ENCODE data around the gene MTG1. TPM values are rescaled to one million over a fixed set of nuclear protein-coding genes. Genes with fewer than 3 reads are reported as not detected.
"Not testable (repeated sequence)": the region's sequence is repeated elsewhere in the genome, so short reads cannot be mapped to it uniquely, and the experiment has no call there.

MTG1 gene
- total RNA-seq, 4 donors from 2014 or later = 24.6 to 32.8 (median 27.1) TPM

DNA sequence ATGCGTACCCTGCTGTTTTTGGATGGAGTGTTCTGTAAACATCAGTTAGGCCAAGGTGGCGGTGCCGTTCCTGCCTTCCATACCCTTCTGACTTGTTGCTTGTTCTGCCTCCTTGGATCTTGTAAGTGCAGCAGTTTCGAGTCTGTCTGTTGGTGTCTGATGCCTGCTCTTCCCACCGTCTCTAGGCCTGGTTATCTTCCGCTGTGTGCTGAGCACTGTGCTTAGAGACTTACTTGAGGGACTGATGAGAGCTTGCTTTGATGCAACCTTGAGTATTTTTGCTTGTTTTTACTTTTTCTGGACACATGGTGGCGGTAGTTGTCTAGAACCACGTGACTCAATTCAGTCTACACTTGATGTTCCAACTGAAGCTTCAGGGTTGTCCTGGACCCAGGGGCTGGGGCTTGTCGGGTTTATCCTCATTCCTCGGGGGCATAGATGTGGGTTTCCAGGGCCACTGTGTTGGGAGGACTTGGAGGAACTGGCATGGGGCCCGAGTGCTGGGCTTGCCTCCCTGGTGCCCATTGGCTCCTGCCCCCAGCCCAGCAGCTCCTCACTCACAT, 44.8 kb downstream of the MTG1 start:
- Histone ChIP-seq H3K36me3 (no peaks in the 10 kb centered on the region), H3K9me3 (no peaks in the 10 kb centered on the region), H3K4me3 (no peak overlapping the region), H3K27ac (no peak overlapping the region), H3K27me3 (no peaks in the 10 kb centered on the region), H3K4me1 (no peaks in the 10 kb centered on the region)
- 72 to 80% methylated on average over 9 to 10 of the region's 11 CpGs for WGBS, 2 donors
- TF ChIP-seq POLR2A (IDR thresholded peaks at IDR 0.05) = no peak
- TF ChIP-seq, protein P1, sequence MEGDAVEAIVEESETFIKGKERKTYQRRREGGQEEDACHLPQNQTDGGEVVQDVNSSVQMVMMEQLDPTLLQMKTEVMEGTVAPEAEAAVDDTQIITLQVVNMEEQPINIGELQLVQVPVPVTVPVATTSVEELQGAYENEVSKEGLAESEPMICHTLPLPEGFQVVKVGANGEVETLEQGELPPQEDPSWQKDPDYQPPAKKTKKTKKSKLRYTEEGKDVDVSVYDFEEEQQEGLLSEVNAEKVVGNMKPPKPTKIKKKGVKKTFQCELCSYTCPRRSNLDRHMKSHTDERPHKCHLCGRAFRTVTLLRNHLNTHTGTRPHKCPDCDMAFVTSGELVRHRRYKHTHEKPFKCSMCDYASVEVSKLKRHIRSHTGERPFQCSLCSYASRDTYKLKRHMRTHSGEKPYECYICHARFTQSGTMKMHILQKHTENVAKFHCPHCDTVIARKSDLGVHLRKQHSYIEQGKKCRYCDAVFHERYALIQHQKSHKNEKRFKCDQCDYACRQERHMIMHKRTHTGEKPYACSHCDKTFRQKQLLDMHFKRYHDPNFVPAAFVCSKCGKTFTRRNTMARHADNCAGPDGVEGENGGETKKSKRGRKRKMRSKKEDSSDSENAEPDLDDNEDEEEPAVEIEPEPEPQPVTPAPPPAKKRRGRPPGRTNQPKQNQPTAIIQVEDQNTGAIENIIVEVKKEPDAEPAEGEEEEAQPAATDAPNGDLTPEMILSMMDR (IDR thresholded peaks at IDR 0.05) = peak in 1 of 6 experiments; percentile 41
- no peak for DNase-seq
- intact Hi-C loops (cut with DNase I) = no loop called here

DNA sequence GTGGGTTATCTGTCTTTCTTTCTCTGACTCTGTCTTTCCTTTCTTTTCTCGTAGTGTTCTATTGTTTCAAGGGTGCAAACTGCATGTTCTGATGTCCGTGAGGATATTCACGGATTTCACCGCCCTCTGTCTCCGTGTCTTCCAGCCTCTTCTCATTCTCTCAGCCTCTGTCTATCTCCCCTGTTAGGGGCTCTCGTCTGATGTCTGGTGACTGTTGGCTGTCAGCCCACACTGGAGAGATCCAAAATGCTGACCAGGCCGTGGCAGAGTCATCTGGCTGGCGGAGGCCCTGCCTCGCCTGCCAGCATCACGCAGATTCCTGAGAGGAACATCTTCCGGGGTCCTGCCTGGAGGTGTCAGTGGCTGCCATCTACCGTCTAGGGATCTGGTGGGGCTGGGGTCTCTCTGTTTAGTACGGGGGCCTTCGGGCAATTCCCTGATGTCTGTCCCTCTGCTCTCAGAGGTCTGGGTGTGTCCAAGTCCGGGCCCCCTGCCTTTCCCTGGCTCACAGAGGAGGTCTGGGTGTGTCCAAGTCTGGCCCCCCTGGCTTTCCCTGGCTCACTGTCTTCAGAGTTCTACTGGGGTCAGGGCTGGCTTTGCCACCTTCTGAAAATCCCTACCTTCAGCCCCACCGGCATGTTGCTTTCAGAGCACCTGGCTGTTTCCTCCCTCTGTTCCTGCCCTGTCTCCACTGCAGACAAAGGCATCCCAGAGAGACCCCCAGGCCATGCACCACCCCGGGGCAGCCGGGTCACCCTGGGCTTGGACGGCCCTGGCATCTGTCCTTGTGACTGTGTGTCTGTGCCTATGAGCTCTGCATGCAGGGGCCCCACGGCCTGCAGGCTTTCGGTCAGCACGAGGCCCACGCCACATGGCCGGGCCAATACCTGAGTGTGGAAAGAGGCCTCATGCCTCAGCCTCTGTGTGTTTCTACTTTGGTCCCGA, 45.8 kb downstream of the MTG1 start:
- no peaks in the 10 kb centered on the region for H3K36me3 ChIP-seq
- no peak for DNase-seq
- TF ChIP-seq, protein P1 (IDR thresholded peaks at IDR 0.05) = no peak
- no peak for TF ChIP-seq POLR2A (IDR thresholded peaks at IDR 0.05)
- H3K27me3 ChIP-seq = no peaks in the 10 kb centered on the region
- no peaks in the 10 kb centered on the region for H3K4me1 ChIP-seq
- intact Hi-C loops (cut with DNase I) = no loop called here
- 88 to 94% methylated on average over 10 to 15 of the region's 25 CpGs for WGBS, 2 donors
- H3K27ac ChIP-seq = no peak overlapping the region
- no peaks in the 10 kb centered on the region for H3K9me3 ChIP-seq
- H3K4me3 ChIP-seq = no peak overlapping the region

DNA sequence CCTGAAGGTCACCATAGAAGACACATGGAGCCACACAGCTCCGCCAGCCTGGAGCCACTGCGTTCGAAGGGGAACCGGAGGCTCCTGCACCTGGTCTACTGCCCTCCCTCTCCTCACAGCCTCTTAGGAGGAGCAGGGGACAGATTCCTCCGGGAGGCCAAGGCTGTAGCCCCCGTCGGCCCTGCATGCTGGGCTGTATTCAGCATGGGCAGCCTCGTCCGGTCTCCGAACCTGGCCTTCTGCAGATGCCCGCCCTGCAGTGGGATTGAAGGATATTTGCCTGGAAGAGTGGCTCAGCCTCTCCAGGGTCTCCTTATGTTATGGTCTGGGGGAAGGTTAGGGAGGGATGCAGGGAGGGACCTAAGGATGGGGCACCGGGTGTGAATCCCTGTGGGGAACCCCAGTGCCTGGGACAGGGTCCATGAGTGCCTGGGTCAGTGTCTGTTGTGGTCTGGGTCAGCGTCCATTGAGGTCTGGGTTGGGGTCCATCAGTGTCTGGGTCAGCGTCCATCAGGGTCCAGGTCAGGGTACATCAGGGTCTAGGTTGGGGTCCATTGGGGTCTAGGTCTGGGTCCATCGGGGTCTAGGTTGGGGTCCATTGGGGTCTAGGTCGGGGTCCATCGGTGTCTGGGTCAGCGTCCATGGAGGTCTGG, 46.8 kb downstream of the MTG1 start:
- TF ChIP-seq, protein P1 (IDR thresholded peaks at IDR 0.05) = no peak
- no peak for TF ChIP-seq POLR2A (IDR thresholded peaks at IDR 0.05)
- WGBS, 2 donors = 78% methylated on average over 6 of the region's 18 CpGs; no CpG with 5 or more reads in 1 of the 2 donors
- DNase-seq = no peak

DNA sequence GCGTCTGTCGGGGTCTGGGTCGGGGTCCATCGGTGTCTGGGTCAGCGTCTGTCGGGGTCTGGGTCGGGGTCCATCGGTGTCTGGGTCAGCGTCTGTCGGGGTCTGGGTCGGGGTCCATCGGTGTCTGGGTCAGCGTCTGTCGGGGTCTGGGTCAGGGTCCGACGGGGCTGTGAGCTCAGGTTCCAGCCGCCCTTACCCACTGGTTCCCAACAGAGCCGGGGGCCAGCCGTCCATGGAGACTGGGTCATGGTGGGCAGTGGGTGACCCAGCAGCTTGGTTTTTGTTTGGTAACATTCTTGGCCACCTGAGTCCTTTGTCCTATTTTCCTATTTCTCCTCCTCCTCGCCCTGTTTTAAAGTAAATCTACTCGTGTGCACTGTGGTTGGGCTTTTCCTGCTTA, 47.4 kb downstream of the MTG1 start:
- WGBS, 2 donors = 63 to 85% methylated on average over 3 to 9 of the region's 21 CpGs
- H3K9me3 ChIP-seq; DNase-seq; intact Hi-C loops (cut with DNase I); H3K4me3 ChIP-seq; H3K4me1 ChIP-seq; H3K27ac ChIP-seq; H3K27me3 ChIP-seq; H3K36me3 ChIP-seq: not testable (repeated sequence)

More for the DNA sequence above, 46.8 kb downstream of the MTG1 start:
- Histone ChIP-seq H3K4me3 (no peak overlapping the region), H3K4me1 (no peaks in the 10 kb centered on the region), H3K9me3 (peaks cover 0 to 2% (median 0%) of the 10 kb centered on the region in 3 donors), H3K36me3 (no peaks in the 10 kb centered on the region), H3K27me3 (no peaks in the 10 kb centered on the region), H3K27ac (no peak overlapping the region)
- intact Hi-C loops (cut with DNase I) = no loop called here

DNA sequence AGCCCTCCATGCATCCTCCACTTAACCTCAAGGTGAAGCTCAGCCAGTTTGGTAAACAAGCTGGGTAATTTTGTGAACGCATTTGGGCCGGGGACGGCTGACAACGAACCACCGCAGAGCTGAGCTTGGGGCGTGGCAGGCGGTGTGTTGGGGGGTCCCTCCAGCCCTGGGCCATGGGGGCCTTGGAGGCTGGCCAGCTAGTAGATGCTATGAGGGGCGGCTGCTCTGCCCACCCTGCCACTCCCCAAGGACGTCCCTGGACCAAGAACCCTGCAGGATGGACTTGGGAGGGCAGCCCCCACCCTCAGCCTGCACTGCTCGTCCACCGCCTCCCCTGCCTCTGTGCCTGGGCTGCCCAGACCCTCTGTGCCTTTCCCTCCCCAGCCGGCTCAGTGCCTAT, 47.8 kb downstream of the MTG1 start:
- Histone ChIP-seq H3K27me3 (no peaks in the 10 kb centered on the region), H3K9me3 (peaks cover 0 to 13% (median 0%) of the 10 kb centered on the region in 3 donors), H3K4me1 (no peaks in the 10 kb centered on the region), H3K27ac (no peak overlapping the region), H3K36me3 (no peaks in the 10 kb centered on the region), H3K4me3 (no peak overlapping the region)
- WGBS, 2 donors = 80 to 83% methylated on average over 1 to 6 of the region's 12 CpGs
- no peak for DNase-seq
- TF ChIP-seq, protein P1 (IDR thresholded peaks at IDR 0.05) = no peak
- intact Hi-C loops (cut with DNase I) = no loop called here

Data from esophagus squamous epithelium (tissue), 5 donors.